Measurements from ENCODE around the gene ABCC3. TPM values are rescaled to one million over a fixed set of nuclear protein-coding genes. Genes with fewer than 3 reads are reported as not detected.
"Not testable (repeated sequence)": the region's sequence is repeated elsewhere in the genome, so short reads cannot be mapped to it uniquely, and the experiment has no call there.

The ABCC3 gene
- total and polyA plus RNA-seq, 2 donors (not counting 3 experiments of a cell fraction or from before 2014, with no cell fraction given) = 1.1 to 2.6 TPM

GRCh38 chr17:50680543-50681262 lies 46.0 kb downstream of the ABCC3 start:
- ChIA-PET CTCF (interaction anchor here (0.9 to 7.9 kb wide), 12 partner anchors 10 to 130 kb away, joined by 3 to 105 read pairs (median 6); no protein-coding TSS in a partner anchor), POLR2A (interaction anchor here (0.6 kb wide), 1 partner anchor 26 kb away, joined by 7 read pairs; no protein-coding TSS in a partner anchor)
- H3K4me3 ChIP-seq (replicated peaks in 1 of 3; ENCODE audit: insufficient read depth in 1 of 3, low read depth in 1 of 3, low read length in 3 of 3); H3K27me3 ChIP-seq (ENCODE audit: control insufficient read depth in 2 of 2, insufficient read depth in 2 of 2, low read length in 2 of 2); H3K27ac ChIP-seq (ENCODE audit: insufficient read depth, low read depth, low read length); H3K9me3 ChIP-seq (replicated peaks; ENCODE audit: control insufficient read depth, insufficient read depth, low read length); FAIRE-seq; H3K79me2 ChIP-seq (ENCODE audit: control insufficient read depth, insufficient read depth, low read length); H3K4me1 ChIP-seq (ENCODE audit: control insufficient read depth, extremely low read depth, insufficient read depth, low read length); H3K9me1 ChIP-seq (replicated peaks; ENCODE audit: control insufficient read depth, extremely low read depth, insufficient read depth, low read length); H3K9ac ChIP-seq (replicated peaks; ENCODE audit: extremely low read depth, insufficient read depth, low read length); dilution Hi-C loops (cut with MboI; ENCODE audit: extremely low pct_ligation_motif_present, low sequenced_read_pairs); H3K36me3 ChIP-seq (ENCODE audit: control insufficient read depth in 2 of 2, extremely low read depth in 1 of 2, insufficient read depth in 2 of 2, low read length in 2 of 2); H3K4me2 ChIP-seq (ENCODE audit: insufficient read depth, low read length); BruUV-seq (replicated peaks); H4K20me1 ChIP-seq (replicated peaks; ENCODE audit: control insufficient read depth, extremely low read depth, insufficient read depth, low read length); DNase-seq (ENCODE audit: low read depth, low spot score): not testable (repeated sequence)
- peak overlapping the region; percentile 97 for H2AFZ ChIP-seq (ENCODE audit: low read depth, low read length)
- intact Hi-C loops (cut with micrococcal nuclease) = loop anchor here (1.0 kb wide), 6 partner anchors 50 to 198 kb away; partner anchors contain the start of gene SPATA20

GRCh38 chr17:50681263-50682200 lies 46.9 kb downstream of the ABCC3 start:
- Histone ChIP-seq H3K27me3 (ENCODE audit: control insufficient read depth in 2 of 2, insufficient read depth in 2 of 2, low read length in 2 of 2) (no peaks in the 10 kb centered on the region), H3K79me2 (ENCODE audit: control insufficient read depth, insufficient read depth, low read length) (no peaks in the 10 kb centered on the region), H3K9ac (replicated peaks; ENCODE audit: extremely low read depth, insufficient read depth, low read length) (no peak overlapping the region), H2AFZ (ENCODE audit: low read depth, low read length) (peak overlapping the region; percentile 97), H3K9me1 (replicated peaks; ENCODE audit: control insufficient read depth, extremely low read depth, insufficient read depth, low read length) (no peaks in the 10 kb centered on the region), H3K27ac (ENCODE audit: insufficient read depth, low read depth, low read length) (no peak overlapping the region), H3K36me3 (ENCODE audit: control insufficient read depth in 2 of 2, extremely low read depth in 1 of 2, insufficient read depth in 2 of 2, low read length in 2 of 2) (no peaks in the 10 kb centered on the region), H3K9me3 (replicated peaks; ENCODE audit: control insufficient read depth, insufficient read depth, low read length) (no peaks in the 10 kb centered on the region), H3K4me1 (ENCODE audit: control insufficient read depth, extremely low read depth, insufficient read depth, low read length) (peaks cover 3% of the 10 kb centered on the region), H3K4me2 (ENCODE audit: insufficient read depth, low read length) (no peak overlapping the region), H4K20me1 (replicated peaks; ENCODE audit: control insufficient read depth, extremely low read depth, insufficient read depth, low read length) (no peaks in the 10 kb centered on the region), H3K4me3 (replicated peaks in 1 of 3; ENCODE audit: insufficient read depth in 1 of 3, low read depth in 1 of 3, low read length in 3 of 3) (no peak overlapping the region)
- no TSS peak for BruUV-seq (replicated peaks)
- dilution Hi-C loops (cut with MboI; ENCODE audit: extremely low pct_ligation_motif_present, low sequenced_read_pairs) (no loop called here), intact Hi-C loops (cut with micrococcal nuclease) (loop anchor here (1.0 kb wide), 6 partner anchors 51 to 199 kb away; partner anchors contain the start of gene SPATA20)
- ChIA-PET CTCF (interaction anchor here (0.8 to 7.9 kb wide), 13 partner anchors 10 to 132 kb away, joined by 3 to 105 read pairs (median 4); no protein-coding TSS in a partner anchor), POLR2A (interaction anchor here (0.6 kb wide), 1 partner anchor 25 kb away, joined by 7 read pairs; no protein-coding TSS in a partner anchor)
- TF ChIP-seq CTCF (IDR thresholded peaks at IDR 0.05; ENCODE audit: extremely low read depth in 1 of 2, insufficient read depth in 1 of 2, low read depth in 1 of 2, low read length in 2 of 2) (peak; percentile 71 to 77), MYC (IDR thresholded peaks at IDR 0.05; ENCODE audit: low read depth, low read length) (no peak), POLR2A (IDR thresholded peaks at IDR 0.05; ENCODE audit: low read depth, low read length) (no peak), MAX (IDR thresholded peaks at IDR 0.05; ENCODE audit: insufficient read depth, insufficient read length) (no peak)
- FAIRE-seq = peak; percentile 95
- peak; percentile 83 for DNase-seq (ENCODE audit: low read depth, low spot score)

Data from endothelial cell of umbilical vein (primary cell).